ENCODE results near the gene CACNG1.

The CACNG1 gene

GRCh38 chr17:67052720-67053437 is 8.5 kb downstream of the CACNG1 start:
- DNase-seq, result no peak

- no peak for DNase-seq
Measured at GRCh38 chr17:67053438-67054000, 9.2 kb downstream of the CACNG1 start.

GRCh38 chr17:67054011-67054591 is 9.7 kb downstream of the CACNG1 start:
- no peak for DNase-seq

GRCh38 chr17:67054608-67055007 is 10.3 kb downstream of the CACNG1 start:
- no peak for DNase-seq

- no peak for DNase-seq
Measured at GRCh38 chr17:67055041-67055443, 10.7 kb downstream of the CACNG1 start.

- no peak for DNase-seq
Measured at GRCh38 chr17:67055811-67056745, 11.7 kb downstream of the CACNG1 start.

GRCh38 chr17:67056746-67057490 is 12.6 kb downstream of the CACNG1 start:
- no peak for DNase-seq

GRCh38 chr17:67058036-67058435 is 13.7 kb downstream of the CACNG1 start:
- DNase-seq, result no peak

GRCh38 chr17:67059372-67059771 is 15.0 kb downstream of the CACNG1 start:
- no peak for DNase-seq

- DNase-seq, result no peak
Measured at GRCh38 chr17:67063141-67063540, 18.8 kb downstream of the CACNG1 start.

- no peak for DNase-seq
Measured at GRCh38 chr17:67066717-67067116, 22.4 kb downstream of the CACNG1 start.

- no peak for DNase-seq
Measured at GRCh38 chr17:67067571-67068482, 23.5 kb downstream of the CACNG1 start.

GRCh38 chr17:67068999-67069398 is 24.6 kb downstream of the CACNG1 start:
- no peak for DNase-seq

GRCh38 chr17:67069603-67070136 is 25.3 kb downstream of the CACNG1 start:
- DNase-seq, result no peak

GRCh38 chr17:67071595-67071994 is 27.2 kb downstream of the CACNG1 start:
- no peak for DNase-seq

- no peak for DNase-seq
Measured at GRCh38 chr17:67072885-67073284, 28.5 kb downstream of the CACNG1 start.

- DNase-seq, result no peak
Measured at GRCh38 chr17:67074781-67075180, 30.4 kb downstream of the CACNG1 start.

- DNase-seq, result no peak
Measured at GRCh38 chr17:67076290-67076689, 31.9 kb downstream of the CACNG1 start.

GRCh38 chr17:67078292-67078691 is 33.9 kb downstream of the CACNG1 start:
- no peak for DNase-seq

GRCh38 chr17:67079491-67079890 is 35.1 kb downstream of the CACNG1 start:
- no peak for DNase-seq

GRCh38 chr17:67080804-67081203 is 36.5 kb downstream of the CACNG1 start:
- DNase-seq, result no peak
